Stimulated activated CD4-positive, alpha-beta T cell treated with anti-CD3 and anti-CD28 coated beads, Interleukin-1b, Interleukin-23, amount 100 ng/mL, for 48 hours (primary cell): ENCODE measurements around the gene LMOD1.
"Not testable (repeated sequence)": the region's sequence is repeated elsewhere in the genome, so short reads cannot be mapped to it uniquely, and the experiment has no call there.

ENCODE experiments used
- DNase-seq: peaks from one replicate; pipeline ENCODE4 v3.0.0-alpha.2; 2020

The LMOD1 gene

DNA sequence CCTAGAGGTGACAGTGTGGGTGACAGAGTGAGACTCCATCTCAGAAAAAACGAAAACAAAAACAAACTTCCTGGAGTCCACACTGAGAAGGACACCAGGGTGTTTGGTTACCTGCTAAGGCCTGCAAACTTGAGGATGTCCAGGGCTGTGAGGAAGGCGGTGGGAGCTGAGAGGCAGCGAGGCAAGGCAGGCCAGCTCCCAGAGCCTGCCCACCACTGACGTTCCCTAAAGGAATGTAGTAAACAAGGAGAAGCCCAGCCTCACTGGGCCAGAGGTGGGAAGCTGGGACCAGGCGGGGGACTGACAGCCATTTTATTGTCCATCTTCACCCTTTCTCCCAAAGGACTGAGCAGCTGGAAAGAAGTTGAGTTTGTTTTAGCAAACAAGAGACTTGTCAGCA is 33.5 kb downstream of the LMOD1 start:
- no peak for DNase-seq

DNA sequence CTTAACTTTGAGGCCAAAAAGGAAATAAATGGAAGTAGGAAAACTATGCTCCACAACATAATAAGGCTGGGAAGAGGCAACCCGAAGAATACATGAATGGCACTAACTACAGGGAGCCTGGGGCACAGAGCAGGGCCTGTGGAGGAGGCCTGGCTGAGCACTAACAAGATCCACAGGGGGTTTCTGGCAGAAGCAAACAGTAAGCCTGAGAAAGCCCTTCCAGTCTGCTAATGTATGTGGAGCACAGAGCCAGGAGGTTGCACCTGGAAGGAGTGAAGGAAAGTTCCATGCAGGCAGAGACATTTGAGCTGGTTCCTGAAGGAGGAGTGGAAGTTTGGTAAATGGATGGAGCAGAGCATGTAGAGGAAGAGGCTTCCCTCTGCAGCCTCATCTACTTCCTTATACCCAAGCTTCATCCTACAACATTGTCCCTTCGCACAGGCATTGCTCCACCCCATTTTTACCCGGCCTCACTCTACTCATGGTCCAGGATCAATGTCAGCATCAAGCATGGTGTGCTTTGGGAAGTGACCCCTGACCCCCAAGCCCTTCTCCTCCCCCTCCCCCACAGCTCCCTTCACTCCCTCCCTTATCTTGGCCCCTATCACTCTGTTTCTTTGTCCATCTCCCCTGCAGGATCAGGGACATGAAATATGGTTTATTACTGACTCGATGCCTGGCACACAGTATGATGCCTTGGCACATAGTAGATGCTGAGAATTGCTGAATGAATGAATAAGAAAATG is 34.3 kb downstream of the LMOD1 start:
- DNase-seq: no peak

DNA sequence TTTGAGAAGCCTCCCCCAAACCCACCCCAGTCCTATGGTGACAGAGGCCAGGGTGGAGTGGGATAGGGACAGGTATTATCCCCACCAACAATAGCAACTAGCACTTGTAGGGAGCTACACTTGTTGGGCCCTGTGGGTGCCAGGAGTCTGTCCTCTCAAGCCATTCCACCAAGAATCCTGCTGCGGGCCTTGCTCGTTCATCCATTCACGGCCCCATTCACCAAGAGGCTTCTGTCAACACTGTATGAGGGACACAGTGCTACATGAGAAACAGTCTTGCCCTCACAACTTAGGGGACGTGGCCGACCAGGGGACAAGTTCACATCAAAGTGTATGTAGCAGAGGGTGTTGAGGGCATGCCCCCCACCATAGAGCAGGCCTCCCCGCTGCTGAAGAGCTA is 38.7 kb downstream of the LMOD1 start:
- DNase-seq: no peak

DNA sequence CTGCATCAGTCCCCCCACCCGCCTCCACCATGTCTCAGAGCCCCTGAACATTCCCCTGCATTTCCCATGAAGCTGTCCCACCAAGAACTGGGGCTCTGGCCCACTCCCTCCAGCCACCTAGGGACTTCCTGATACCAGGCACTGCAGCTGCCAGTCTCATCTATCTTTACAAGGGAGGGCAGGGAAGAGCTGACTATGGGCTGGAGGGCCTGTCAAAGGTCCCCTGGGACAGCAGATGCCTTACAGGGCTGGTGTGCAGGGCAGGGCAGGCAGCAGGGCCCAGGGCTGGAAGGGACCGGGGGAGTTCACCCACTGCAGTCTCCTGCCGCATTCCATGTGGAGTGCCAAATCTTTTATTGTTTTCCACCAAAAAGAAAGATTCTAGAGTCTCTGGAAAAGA is 40.0 kb downstream of the LMOD1 start:
- DNase-seq: no peak

DNA sequence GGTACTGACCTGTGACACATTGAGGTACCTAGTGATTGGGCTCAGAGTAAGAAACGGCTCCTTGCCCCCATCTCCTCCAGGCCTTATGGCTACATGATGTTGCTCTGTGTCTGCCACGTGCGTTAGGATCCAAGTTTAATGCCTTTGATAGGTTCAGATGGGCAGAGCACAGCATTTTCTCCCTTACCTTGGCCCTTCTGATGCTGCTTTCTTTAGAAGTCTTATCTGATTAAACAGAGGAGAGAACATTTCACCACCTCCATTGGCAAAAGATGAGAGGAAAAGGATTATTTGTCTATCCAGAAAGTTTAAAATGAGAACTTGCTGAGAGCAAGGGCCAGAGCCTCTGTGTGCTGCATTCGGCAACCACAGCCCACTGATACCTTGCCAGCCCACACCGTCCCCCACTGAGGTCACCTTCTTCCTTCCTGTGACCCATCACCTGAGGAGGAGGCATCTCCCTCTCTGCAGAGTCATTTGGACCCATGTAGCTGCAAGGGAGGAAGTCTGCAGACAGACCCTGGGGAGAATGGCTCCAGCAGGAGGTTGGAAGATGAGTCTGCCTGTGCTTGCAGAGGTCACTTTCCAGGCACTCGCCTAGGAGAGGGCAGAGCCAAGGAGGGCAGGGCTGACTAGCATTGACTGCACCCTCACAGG is 41.0 kb downstream of the LMOD1 start:
- no peak for DNase-seq

DNA sequence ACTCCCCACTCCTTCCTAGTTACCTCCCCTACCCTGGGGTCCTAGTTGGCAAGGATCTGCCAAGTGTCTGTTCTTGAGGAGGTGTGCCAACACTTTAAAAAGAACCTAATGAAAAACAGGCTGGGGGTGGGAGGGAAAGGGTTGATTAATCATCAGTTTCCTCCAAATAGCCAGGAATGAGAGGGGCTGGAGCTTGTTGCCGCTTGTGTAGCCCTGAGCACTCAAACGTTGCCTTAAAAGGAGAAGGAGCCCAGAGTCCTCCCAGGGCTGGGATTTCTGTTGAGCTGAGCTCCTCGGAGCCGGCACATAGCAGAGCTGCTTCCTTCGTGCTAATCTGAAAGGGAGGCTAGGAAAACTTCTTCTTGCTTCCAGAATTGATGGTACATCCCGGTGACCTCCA is 41.8 kb downstream of the LMOD1 start:
- DNase-seq: no peak

DNA sequence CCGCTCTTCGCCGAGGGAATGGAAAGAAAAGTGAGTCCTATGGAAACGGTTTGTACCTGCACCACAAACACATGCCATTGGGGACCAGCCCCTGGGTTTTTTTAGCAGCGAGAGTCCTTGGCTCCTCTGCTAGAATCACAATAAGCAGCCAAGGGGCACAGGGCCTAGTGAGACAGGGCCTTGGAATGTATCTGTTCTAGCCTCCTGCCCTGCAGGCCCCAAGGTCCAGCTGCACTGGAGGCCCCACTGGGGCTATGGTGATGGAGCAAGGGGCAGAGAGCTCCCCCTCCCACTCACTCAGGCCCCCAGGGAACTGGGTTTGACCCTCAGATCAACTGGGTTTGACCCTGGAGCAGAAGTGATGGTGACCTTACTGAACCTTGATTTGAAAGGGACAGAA is 43.2 kb downstream of the LMOD1 start:
- no peak for DNase-seq

DNA sequence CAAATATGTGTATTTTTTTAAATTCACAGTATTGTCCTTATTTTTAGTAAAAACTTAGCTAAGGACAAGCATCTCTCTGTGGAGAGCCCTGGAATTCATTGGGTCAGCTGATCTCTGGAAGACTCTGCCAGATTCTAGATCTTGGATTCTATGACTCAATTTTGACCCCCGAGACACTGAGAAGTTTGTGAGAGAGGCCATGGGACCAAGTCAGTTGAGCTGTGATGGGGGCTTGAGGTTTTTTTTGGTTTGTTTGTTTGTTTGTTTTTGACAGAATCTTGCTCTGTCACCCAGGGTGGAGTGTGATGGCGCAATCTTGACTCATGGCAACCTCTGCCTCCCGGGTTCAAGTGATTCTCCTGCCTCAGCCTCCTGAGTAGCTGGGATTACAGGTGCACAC is 44.1 kb downstream of the LMOD1 start:
- DNase-seq: no peak

DNA sequence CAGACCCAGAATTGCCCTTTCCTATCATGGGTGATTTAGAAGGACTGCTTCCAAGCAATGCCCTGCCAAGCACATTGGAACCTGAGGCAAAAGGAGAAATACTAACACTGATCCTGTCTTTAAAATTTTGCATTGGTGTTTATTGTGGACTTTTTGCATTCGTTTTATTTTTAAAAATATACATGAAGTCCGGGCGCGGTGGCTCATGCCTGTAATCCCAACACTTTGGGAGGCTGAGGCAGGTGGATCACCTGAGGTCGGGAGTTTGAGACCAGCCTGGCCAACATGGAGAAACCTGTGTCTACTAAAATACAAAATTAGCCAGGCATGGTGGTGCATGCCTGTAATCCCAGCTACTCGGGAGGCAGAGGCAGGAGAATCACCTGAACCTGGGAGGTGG is 45.3 kb downstream of the LMOD1 start:
- not testable (repeated sequence) for DNase-seq

DNA sequence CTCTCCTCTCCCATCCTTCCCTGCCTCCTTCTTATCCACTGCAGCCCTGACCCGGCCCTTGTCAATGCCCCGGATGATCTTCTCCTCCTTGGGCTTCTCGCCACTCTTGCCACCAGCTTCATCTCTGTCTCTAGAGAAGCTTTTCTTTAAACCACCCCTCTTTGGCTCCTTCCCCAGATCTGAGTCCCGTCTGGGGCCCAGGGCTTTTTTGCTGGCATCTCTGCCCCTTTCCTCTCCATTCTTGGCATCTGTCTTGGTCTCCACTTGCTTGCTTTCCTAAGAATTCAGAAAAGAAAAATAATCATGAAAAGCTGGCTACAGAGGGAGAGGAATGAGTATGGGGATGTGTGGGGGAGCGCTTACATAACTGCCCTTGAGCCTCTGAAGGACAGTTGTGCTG is 45.9 kb downstream of the LMOD1 start:
- DNase-seq: no peak

DNA sequence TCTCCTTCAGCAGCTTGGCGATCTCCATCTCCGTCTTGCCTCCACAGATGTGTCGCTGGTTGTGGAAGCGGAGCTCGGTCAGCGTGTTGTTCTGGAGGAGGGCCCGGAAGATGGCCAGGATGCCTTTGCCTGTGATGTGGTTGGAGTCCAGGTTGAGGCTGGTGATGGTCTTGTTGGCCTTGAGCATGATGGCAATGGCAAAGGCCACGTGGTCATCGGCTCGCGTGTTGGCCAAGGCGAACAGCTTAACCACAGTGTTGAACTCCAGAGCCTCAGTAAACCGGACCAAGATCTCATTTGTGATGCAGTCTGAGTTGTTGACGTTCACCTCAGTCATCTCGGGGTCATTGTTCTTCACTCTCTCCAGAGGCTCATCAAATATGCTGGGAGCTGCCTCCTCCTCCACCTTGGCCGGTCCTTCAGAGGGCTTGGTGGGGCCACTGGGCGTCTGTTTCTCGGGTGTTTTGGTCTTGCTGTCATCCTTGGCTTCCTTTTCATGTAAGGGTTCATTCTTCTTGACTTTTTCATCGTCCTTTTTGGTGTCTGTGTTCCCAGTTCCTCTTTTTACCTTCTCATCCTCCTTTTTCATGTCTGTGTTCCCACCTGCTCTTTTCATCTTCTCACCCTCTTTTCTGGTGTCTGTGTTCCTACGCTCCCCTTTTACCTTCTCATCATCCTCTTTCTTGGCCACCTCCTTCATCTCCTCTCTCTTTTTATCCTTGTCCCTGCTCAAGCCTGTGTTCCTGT is 46.5 kb downstream of the LMOD1 start:
- no peak for DNase-seq

DNA sequence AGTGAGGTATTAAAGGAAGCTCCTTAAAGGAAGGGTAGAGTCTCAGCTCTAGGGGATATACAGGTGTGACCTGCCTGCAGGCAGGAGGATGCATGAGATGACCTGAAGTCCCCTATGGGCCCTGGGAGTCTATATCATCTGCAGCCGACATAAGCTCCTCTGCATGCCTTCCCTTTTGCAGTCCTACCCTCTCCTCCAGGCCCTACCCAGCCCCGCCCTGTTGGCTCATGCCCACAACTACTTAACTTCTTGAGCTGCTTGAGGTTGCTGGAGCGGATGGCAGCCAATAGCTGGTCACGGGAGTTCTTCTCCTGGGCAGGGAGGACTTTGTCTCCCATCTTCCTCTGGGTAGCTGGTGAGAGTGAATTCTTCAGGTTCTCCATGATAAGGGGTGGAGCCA is 47.4 kb downstream of the LMOD1 start:
- DNase-seq: no peak

DNA sequence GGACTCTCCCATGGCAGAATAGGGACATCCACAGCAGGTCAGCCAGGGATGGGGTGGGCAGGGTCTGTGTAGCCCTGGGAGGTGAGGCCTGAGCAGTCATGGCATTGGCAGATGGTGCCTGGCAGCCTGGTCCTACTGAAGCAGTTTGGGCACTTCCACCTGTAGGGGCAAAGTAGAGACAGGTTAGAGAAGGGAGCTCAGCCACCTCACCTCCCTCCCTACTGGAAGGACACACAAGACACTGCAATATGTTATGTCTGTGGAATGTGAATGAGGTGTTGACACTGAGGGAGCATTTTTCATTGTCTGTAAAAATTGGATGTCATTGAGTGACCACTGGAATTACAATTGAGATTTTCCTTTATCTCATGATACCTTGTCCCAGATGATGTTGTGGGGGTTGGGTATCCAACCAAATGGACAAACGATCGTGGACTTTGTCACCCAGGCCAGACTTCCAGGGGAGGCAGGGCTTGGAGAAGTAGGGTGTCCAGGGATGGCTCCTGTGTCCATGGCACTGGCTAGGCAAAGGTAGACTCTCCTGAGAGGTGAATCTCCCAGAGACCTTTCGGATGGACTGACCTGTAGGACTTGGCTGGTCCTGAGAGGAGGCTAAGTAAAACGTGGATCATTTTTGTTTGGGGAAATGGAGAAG is 48.0 kb downstream of the LMOD1 start:
- DNase-seq: no peak

DNA sequence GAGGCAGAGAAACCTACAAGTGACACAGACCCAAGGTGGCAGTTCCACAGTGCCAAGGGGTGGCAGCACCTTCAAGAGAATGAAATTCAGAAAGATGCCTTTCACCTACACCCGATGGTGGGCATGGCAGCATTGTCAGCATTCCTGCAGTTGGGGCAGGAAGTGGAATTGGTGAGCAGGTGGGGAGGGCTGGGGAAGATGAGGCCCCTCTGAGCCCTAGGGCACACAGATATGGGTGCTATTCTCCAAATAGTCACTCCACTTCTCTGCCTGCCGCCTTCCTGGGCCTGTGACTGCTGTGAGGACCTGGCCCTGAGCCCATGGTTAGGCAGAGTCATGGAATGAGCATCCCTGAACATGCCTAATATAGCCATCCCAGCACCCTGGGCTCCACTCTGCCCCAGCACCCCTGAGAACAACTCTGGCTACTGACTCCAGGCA is 49.4 kb downstream of the LMOD1 start:
- no peak for DNase-seq

DNA sequence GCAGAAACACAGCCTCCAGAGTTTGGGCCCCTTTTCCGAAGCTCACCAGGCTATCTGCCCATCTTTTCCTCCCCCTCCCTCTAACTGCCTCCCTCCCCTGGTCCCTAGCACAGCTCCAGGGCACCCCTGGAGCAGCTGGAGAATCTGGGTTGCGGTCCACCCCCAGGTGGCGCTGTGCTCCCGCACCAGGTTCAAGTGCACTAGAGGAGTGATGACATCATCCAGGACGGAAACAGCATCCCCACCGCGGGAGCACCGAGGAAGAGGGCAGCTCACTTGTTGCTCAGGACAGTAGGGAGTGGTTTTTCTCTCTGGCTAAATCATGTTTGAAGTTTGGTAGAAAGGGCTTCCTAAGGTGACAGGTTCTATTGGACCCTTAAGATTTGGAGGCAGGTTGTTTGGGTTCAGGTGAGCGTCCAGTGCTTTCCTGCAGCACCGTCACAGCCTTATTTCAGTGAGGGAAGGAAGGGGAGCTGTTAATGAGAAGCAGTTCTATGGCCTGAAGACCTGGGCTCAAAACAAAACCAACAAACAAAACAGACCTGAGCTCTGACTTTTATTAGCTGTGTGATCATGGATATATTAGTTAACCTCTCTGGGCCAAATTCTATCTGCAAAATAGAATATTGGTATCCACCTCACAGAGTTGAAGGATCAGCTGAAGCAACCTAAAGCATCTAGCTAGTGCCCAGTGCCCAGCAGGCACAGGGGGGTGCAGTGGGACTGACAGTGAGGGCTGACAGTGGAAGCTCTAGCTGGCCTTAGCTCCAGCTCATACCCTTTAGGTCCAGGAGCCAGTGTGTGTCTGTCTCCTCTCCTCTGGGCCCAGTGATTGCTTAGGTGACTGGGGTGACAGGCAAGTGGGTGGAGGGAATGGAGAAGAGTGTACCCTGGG is 50.2 kb downstream of the LMOD1 start:
- DNase-seq: peak; percentile 87

DNA sequence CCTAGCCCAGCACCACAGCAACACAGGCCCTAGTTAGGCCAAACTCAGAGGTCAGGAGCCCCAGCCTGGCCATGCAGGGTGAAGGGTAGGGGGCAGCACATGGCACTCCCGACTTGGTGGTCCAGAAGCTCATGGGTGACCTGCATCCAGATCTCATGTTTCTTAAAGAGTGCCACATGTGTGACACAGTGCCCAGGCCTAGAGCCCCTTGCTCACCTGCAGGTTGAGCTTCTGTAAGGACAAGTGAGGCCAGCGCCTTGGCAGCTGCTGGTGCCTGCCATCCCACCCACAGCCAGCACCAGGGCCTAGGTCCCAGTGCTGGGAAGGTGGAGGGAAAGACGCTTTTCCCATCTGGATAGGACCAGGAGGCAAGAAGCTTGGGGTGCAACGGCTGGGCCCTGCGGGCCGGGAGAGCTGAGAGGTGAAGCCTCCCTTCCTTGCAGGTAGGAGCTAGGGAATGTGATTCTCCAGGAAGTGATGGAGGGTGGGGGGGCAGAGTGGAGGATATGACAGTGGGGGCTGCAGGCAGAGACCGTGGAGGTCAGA is 51.2 kb downstream of the LMOD1 start:
- DNase-seq: no peak

DNA sequence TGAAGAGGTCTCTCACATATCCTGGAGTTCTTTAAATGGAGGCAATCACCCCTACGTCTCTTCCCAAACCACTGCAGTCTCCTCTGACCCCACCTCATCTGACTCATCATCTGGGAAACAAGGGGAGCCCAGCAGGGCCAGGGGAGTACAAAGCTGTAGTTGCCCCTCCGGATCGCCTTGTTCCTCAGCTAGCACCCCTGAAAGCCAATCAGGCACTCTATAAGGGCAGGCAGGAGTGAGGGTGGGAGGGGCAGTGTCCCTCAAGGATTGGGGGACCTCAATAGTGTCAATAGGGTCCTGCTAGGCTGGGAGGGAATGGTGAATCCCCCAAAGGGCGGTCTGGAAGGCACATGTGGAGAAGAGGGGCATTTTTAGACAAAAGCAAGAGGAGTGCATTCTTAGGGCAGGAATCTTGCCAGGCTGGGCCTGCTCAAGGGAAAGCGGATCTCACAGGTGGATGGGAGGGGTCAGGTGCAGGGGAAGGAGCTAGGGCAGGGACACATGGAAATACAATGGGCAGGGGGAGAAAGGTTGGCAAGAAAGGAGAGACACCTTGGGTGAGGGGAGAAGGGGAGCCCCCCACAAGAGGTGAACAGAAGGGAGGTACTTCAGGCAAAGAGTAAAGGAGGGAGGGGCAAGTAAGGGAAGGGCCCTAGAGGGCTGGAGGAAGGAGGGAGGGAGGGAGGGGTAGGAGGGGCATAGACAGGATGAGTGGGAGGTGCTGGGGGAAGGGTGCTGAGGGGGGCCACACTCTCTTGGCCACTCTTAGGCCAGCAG is 51.8 kb downstream of the LMOD1 start:
- no peak for DNase-seq

DNA sequence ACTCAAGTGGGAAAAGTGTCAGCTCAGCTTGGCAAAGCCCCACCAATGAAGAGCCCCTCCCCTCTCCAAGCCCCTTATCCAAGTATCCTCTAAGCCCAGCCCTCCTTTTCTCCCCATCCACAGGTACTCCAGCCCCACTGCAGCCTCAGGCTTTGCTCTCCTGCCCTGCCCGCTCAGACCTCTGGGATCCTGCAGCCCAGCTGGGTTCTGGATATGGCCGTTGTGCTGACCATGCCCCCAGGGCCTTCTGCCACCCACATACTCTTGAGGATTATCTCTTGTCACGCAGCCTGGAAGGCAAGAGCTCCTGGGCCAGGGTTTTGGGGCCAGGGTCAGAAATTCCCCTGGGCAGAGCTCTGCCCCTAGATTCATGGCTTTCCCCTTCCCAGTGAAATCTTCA is 52.9 kb downstream of the LMOD1 start:
- DNase-seq: no peak

DNA sequence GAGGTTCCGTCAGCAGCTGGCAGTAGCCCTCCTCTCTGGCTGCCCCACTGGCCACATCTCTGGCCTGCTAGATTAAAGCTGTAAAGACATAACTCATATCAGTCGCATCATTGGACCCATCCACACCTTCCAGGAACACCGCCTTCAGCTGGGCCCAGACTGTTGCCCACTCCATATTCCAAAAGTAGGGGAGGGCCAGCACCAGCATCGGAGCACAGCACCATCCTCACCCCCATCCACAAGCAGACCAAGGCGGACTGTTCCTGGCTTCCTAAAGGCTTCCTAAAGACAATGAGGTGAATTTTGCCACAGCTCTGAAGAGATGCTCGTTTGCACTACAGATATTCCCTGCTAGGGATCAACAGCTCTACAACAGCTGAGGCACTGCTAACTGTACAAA is 54.1 kb downstream of the LMOD1 start:
- DNase-seq: no peak

DNA sequence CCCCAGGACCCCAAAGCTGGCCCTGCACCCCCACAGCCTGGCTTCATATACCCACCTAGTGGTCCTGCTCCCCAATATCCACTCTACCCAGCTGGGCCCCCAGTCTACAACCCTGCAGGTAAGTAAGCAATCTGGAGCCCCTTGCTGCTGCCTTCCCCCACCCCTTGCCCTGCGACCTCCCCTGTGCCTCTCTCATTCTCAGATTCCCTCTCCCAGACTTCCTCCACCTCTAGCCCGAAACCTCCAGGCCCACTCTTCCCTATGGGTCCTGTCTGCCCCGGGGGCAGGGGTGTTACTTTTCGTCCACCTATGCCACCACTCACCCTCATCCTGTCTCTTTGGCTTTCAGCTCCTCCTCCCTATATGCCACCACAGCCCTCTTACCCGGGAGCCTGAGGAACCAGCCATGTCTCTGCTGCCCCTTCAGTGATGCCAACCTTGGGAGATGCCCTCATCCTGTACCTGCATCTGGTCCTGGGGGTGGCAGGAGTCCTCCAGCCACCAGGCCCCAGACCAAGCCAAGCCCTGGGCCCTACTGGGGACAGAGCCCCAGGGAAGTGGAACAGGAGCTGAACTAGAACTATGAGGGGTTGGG is 54.8 kb downstream of the LMOD1 start:
- DNase-seq: no peak
